ENCODE results near the gene IGLL5. TPM values are rescaled to one million over a fixed set of nuclear protein-coding genes. Genes with fewer than 3 reads are reported as not detected.

Gene IGLL5
- total RNA-seq, 1 donor from 2014 or later, result not detected

GRCh38 chr22:22866381-22867111 is 21.1 kb upstream of the IGLL5 start:
- Histone ChIP-seq H3K27me3 (ENCODE audit: insufficient read depth, low read length) (peaks cover 2% of the 10 kb centered on the region), H3K4me2 (ENCODE audit: low read length) (no peak overlapping the region), H3K36me3 (ENCODE audit: insufficient read depth, low read length) (no peaks in the 10 kb centered on the region), H3K79me2 (ENCODE audit: insufficient read depth, low read length) (no peaks in the 10 kb centered on the region), H3K9me3 (ENCODE audit: insufficient read depth, low read depth, low read length) (no peaks in the 10 kb centered on the region), H3K27ac (ENCODE audit: low read depth, low read length) (no peak overlapping the region), H4K20me1 (ENCODE audit: insufficient read depth, low read length) (no peaks in the 10 kb centered on the region), H3K9ac (ENCODE audit: low read length) (no peak overlapping the region), H3K4me1 (ENCODE audit: insufficient read depth, low read length) (no peaks in the 10 kb centered on the region), H2AFZ (ENCODE audit: low read depth, low read length) (no peak overlapping the region), H3K4me3 (ENCODE audit: insufficient read depth, low read depth, low read length) (no peak overlapping the region)
- Mint-ChIP-seq H3K4me1 (ENCODE audit: low read depth, unreplicated experiment) (no peaks in the 10 kb centered on the region), H3K36me3 (ENCODE audit: low read depth, unreplicated experiment) (no peaks in the 10 kb centered on the region), H3K27me3 (ENCODE audit: low read depth, unreplicated experiment) (peaks cover 76% of the 10 kb centered on the region), H3K27ac (ENCODE audit: unreplicated experiment) (no peak overlapping the region), H3K9me3 (ENCODE audit: unreplicated experiment) (no peaks in the 10 kb centered on the region), H3K4me3 (ENCODE audit: unreplicated experiment) (no peak overlapping the region)
- no peak for TF ChIP-seq EZH2 (IDR thresholded peaks at IDR 0.05; ENCODE audit: insufficient read depth, low read length)
- TF ChIP-seq CTCF (IDR thresholded peaks at IDR 0.05; ENCODE audit: insufficient read depth, low read depth, low read length), result no peak
- DNase-seq (ENCODE audit: low read depth), result no peak
- FAIRE-seq, result no peak

GRCh38 chr22:22867996-22868715 is 19.5 kb upstream of the IGLL5 start:
- no peak overlapping the region for H2AFZ ChIP-seq (ENCODE audit: low read depth, low read length)
- H3K27ac ChIP-seq (ENCODE audit: low read depth, low read length), result no peak overlapping the region
- Mint-ChIP-seq H3K4me3 (ENCODE audit: unreplicated experiment) (no peak overlapping the region), H3K9me3 (ENCODE audit: unreplicated experiment) (peaks cover 4% of the 10 kb centered on the region), H3K4me1 (ENCODE audit: low read depth, unreplicated experiment) (no peaks in the 10 kb centered on the region), H3K27me3 (ENCODE audit: low read depth, unreplicated experiment) (peaks cover 85% of the 10 kb centered on the region), H3K27ac (ENCODE audit: unreplicated experiment) (no peak overlapping the region), H3K36me3 (ENCODE audit: low read depth, unreplicated experiment) (no peaks in the 10 kb centered on the region)
- no peaks in the 10 kb centered on the region for H3K79me2 ChIP-seq (ENCODE audit: insufficient read depth, low read length)
- FAIRE-seq (no peak), DNase-seq (ENCODE audit: low read depth) (no peak)
- H3K27me3 ChIP-seq (ENCODE audit: insufficient read depth, low read length), result peaks cover 2% of the 10 kb centered on the region
- no peaks in the 10 kb centered on the region for H4K20me1 ChIP-seq (ENCODE audit: insufficient read depth, low read length)
- H3K4me3 ChIP-seq (ENCODE audit: insufficient read depth, low read depth, low read length), result no peak overlapping the region
- no peaks in the 10 kb centered on the region for H3K36me3 ChIP-seq (ENCODE audit: insufficient read depth, low read length)
- TF ChIP-seq CTCF (IDR thresholded peaks at IDR 0.05; ENCODE audit: insufficient read depth, low read depth, low read length) (no peak), EZH2 (IDR thresholded peaks at IDR 0.05; ENCODE audit: insufficient read depth, low read length) (no peak)
- no peak overlapping the region for H3K4me2 ChIP-seq (ENCODE audit: low read length)
- H3K9ac ChIP-seq (ENCODE audit: low read length), result no peak overlapping the region
- H3K9me3 ChIP-seq (ENCODE audit: insufficient read depth, low read depth, low read length), result no peaks in the 10 kb centered on the region
- H3K4me1 ChIP-seq (ENCODE audit: insufficient read depth, low read length), result no peaks in the 10 kb centered on the region
